ENCODE results near the gene GTF2F1.
"Not testable (repeated sequence)": the region's sequence is repeated elsewhere in the genome, so short reads cannot be mapped to it uniquely, and the experiment has no call there.

Gene GTF2F1

GRCh38 chr19:6384381-6384780, 8.6 kb downstream of the GTF2F1 start:
- no peak for DNase-seq (ENCODE audit: low spot score)

DNA sequence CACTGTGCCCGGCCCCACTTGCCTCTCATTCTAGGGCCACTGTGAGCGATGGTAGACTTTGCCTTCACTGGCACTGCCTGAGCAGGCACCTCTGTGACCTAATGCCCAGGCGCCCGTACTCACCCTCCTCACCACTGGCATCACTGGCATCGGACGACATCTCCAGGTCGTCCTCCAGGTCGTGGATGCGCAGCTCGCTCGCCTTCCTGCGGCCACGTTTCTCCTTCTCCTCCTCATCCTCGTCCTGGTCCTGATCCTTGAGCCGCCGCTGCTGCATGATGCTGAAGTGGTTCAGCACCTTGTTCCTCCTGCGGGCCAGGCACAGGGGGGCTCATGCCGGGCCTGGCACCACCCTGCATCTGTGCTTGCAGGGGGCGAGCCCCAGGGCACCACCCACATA, 9.8 kb downstream of the GTF2F1 start:
- DNase-seq (ENCODE audit: low spot score) = no peak

- no peak for DNase-seq (ENCODE audit: low spot score)
Observed at GRCh38 chr19:6381030-6381750, 11.8 kb downstream of the GTF2F1 start.

DNA sequence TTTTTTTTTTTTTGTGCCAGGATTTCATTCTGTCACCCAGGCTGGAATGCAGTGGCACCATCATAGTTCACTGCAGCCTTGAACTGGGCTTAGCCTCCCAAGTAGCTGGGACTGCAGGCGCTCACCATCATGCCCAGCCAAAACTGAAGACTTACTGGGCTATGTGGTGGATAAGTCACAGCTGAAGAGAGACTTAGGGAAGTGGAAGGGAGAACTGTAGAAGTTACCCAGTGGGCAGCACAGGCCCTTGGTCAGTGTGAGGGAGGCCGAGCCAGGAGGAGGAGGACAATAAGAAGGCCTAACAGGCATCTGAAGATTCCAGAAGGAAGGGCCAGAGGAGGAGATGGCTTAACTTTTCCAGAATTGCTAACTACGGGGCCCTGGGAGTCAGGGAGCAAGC, 13.2 kb downstream of the GTF2F1 start:
- no peak for DNase-seq (ENCODE audit: low spot score)

DNA sequence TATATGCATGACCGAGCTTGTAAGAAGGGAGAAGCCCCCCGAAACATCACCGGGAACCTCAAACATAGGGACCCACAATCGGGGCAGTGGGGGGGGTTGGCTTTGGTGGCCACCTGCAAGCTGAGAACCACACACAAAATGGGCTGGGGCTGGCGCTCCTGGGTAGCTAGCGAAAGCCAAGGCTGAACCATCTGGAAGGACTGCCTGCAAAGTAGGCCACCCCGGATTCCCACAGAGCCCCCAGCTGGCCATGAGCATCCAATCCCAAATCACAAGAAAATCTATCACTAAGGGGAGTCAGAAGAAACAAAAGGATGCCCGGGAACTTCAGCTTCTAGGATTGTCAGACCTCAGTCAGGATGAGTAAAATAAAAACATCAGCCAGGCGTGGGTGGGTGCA, 14.5 kb downstream of the GTF2F1 start:
- no peak for DNase-seq (ENCODE audit: low spot score)

- peak; percentile 76 for DNase-seq (ENCODE audit: low spot score)
Observed at GRCh38 chr19:6378041-6378440, 14.9 kb downstream of the GTF2F1 start.

DNA sequence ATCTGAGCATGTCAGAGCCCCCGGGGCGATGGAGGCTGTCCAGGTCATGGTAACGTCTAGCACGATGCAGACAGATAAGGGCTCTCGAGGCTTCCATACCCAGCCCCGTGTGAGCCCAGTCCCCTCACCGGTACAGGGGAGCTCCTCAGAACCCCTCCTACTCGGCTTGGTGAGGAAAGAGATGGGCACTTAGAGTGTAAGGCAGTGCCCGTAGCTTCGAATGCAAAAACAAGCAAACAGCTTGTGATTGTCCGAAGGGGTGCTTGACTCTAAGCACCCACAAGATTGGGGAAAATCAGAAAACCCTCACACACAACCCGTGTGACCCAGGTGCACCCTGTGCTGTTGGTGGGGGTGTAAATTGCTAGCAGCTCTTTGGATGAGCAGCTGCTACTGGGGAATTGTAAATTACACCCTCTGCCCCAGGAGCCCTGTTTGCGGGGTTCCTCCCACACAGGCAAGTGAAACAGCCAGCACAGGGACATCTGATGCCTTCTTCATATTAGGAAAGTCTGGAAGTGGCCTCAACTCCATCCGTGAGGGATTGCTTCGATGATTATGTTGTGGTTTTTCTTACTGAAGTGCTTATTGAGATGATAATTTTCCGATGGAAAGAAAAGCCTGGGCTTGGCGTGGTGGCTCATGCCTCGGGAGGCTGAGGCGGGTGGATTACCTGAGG, 16.3 kb downstream of the GTF2F1 start:
- DNase-seq (ENCODE audit: low spot score) = no peak

- no peak for DNase-seq (ENCODE audit: low spot score)
Observed at GRCh38 chr19:6375411-6376010, 17.5 kb downstream of the GTF2F1 start, which contains the start of gene PSPN. Gene PSPN (minus strand): TSS chr19:6375933. CDS start chr19:6375849, 84 bp downstream.

- no peak for DNase-seq (ENCODE audit: low spot score)
Observed at GRCh38 chr19:6374711-6375410, 18.1 kb downstream of the GTF2F1 start.

- no peak for DNase-seq (ENCODE audit: low spot score)
Observed at GRCh38 chr19:6374161-6374709, 18.7 kb downstream of the GTF2F1 start.

- no peak for DNase-seq (ENCODE audit: low spot score)
Observed at GRCh38 chr19:6373813-6374108, 19.2 kb downstream of the GTF2F1 start.

- DNase-seq (ENCODE audit: low spot score) = peak; percentile 97
Observed at GRCh38 chr19:6373096-6373812, 19.7 kb downstream of the GTF2F1 start.

DNA sequence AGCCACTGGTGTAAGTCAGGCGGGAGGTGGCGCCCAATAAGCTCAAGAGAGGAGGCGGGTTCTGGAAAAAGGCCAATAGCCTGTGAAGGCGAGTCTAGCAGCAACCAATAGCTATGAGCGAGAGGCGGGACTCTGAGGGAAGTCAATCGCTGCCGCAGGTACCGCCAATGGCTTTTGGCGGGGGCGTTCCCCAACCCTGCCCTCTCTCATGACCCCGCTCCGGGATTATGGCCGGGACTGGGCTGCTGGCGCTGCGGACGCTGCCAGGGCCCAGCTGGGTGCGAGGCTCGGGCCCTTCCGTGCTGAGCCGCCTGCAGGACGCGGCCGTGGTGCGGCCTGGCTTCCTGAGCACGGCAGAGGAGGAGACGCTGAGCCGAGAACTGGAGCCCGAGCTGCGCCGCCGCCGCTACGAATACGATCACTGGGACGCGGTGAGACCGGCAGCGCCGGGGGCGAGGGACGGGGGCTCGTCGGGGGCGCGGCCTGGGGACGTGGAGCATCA, 20.3 kb downstream of the GTF2F1 start, which contains the start of gene ALKBH7:
Gene ALKBH7 (plus strand): TSS at position 201 of the 502 bp plus-strand sequence. CDS start 27 bp downstream, at position 228.
- peak; percentile 96 for DNase-seq (ENCODE audit: low spot score)

DNA sequence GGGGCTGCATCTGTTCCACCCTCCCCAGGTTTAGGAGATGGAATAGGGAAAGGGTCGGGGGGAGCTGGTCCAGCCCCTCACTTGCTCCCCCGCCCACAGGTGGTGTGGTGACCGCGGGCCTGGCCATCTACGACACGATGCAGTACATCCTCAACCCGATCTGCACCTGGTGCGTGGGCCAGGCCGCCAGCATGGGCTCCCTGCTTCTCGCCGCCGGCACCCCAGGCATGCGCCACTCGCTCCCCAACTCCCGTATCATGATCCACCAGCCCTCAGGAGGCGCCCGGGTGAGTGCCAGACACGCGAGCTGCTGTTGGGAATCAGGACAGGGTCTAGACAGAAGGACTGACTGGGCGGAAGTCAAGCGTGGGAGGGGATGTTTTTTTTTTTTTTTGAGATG, 28.6 kb downstream of the GTF2F1 start:
- DNase-seq (ENCODE audit: low spot score) = no peak

DNA sequence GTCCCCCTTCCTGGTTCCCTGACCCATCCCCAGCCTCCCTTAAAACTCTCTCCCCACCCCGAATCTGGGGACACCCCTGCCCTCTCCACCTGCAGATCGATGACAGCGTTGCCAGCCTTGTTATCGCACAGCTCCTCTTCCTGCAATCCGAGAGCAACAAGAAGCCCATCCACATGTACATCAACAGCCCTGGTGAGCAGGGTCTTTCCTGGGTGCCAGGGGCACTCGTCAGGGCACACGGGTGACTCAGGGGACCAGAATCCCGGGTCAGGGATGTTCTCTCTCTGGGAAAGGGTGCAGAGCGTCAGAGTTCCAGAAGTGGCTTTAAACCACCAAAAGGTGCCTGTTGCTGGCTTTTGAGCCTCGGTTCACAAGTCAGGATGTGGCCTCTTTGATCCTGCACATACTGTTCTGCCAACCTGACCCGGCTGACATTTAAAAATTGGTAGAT, 30.6 kb downstream of the GTF2F1 start:
- DNase-seq (ENCODE audit: low spot score) = no peak

DNA sequence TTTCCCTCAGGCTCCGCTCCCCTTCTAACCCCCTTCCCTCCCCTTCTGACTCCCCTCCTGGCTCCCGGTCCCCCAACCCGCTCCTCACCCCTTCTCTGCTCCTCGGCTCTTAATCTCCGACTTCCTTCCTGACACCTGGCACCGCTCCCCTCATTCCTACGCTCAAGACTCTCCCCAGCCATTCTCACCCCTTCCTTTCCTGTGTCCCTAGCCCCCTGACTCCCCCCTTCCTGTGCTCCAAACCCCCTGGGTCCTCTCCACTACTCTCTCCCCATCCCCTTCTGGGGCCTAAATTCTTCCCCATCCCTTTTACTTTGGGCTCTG, 31.0 kb downstream of the GTF2F1 start:
- DNase-seq (ENCODE audit: low spot score) = no peak

DNA sequence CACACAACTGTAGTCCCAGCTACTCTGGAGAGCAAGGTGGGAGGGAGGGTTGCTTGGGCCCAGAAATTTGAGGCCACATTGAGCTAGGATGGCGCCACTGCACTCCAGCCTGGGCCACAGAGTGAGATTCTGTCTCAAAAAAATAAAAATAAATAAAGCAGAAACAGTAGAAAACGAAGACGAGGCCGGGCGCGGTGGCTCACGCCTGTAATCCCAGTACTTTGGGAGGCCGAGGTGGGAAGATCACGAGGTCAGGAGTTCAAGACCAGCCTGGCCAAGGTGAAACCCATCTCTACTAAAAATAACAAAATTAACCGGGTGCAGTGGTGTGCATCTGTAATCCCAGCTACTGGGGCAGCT, 32.1 kb downstream of the GTF2F1 start:
- not testable (repeated sequence) for DNase-seq (ENCODE audit: low spot score)

DNA sequence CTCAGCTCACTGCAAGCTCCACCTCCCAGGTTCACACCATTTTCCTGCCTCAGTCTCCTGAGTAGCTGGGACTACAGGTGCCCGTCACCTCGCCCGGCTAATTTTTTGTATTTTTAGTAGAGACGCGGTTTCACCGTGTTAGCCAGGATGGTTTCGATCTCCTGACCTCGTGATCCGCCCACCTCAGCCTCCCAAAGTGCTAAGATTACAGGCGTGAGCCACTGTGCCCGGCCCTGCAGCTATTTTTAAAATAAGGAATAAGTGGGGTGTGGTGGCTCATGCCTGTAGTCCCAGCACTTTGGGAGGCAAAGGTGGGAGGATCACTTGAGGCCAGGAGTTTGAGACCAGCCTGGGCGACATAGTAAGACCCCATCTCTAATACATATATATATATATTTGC, 32.5 kb downstream of the GTF2F1 start:
- DNase-seq (ENCODE audit: low spot score) = not testable (repeated sequence)

DNA sequence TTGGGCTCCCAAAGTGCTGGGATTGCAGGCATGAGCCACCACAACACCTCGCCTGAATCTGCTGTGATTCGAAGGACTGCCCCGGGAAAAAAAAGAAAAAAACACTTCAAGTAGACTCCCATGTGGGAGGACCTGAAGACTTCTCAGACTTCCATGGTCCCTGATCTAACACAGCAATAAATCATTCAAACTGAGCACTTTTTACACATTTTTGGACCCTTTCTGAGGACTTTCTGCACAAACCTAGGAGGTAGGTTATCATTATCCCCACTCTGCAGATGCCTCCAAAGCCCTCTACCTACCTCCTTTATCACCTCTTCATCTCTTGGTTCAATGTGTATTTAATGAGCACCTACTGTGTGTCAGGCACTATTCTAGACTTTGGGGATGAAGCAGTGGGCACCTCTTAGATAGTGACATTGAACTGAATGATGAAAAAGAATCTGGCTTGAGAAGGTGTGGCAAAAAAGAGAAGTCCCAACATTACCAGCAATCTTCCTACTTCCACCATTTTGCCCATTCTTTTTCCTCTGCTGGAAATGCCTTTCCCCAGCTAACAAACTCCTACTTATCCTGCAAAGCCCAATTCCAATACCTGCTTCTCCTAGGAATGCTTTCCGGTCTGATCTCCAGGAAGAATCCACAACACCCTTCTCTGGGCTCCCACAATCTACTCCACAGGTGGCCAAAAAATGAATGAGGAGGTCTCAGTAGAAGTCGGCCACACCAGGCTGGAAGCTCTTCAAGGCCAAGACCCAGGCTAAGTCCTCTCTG, 33.2 kb downstream of the GTF2F1 start:
- DNase-seq (ENCODE audit: low spot score) = no peak

- no peak for DNase-seq (ENCODE audit: low spot score)
Observed at GRCh38 chr19:6358003-6358402, 35.0 kb downstream of the GTF2F1 start.

DNA sequence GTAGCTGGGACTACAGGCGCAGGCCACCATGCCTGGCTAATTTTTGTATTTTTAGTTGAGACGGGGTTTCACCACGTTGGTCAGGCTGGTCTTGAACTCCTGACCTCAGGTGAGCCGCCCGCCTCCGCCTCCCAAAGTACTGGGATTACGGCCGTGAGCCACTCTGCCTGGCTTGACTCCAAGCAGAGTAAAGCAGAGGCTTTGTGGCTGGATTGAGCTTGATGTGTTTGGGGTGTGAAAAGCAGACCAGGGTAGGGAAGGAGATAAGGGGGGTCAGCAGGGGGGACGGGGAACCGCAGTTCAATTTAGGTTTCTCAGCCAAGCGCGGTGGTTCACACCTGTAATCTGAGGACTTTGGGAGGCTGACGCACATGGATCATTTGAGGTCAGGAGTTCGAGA, 35.8 kb downstream of the GTF2F1 start:
- no peak for DNase-seq (ENCODE audit: low spot score)
